NCI-H2029 (cell line): ENCODE data around the gene PLCD3.

Source experiments
- DNase-seq: peaks from one replicate; lab custom pipeline; 2025; lab: John Stamatoyannopoulos, UW

PLCD3 gene

GRCh38 chr17:45149669-45150664 lies 17.7 kb upstream of the PLCD3 start:
- DNase-seq = no peak

GRCh38 chr17:45149037-45149668 lies 16.8 kb upstream of the PLCD3 start:
- peak; percentile 51 for DNase-seq

GRCh38 chr17:45148183-45149036 lies 16.1 kb upstream of the PLCD3 start, which contains the start of gene HEXIM1:
Gene HEXIM1 (plus strand): TSS chr17:45148475. CDS start chr17:45149191, 716 bp downstream.
- peak; percentile 98 for DNase-seq

GRCh38 chr17:45147581-45148182 lies 15.4 kb upstream of the PLCD3 start:
- DNase-seq = peak; percentile 89

- peak; percentile 74 for DNase-seq
Observed at GRCh38 chr17:45146890-45147580, 14.7 kb upstream of the PLCD3 start.

- no peak for DNase-seq
Observed at GRCh38 chr17:45146592-45146889, 14.2 kb upstream of the PLCD3 start.

GRCh38 chr17:45146166-45146565 lies 13.9 kb upstream of the PLCD3 start:
- no peak for DNase-seq

GRCh38 chr17:45145035-45145389 lies 12.7 kb upstream of the PLCD3 start:
- no peak for DNase-seq

- DNase-seq = no peak
Observed at GRCh38 chr17:45144199-45145034, 12.1 kb upstream of the PLCD3 start.

- no peak for DNase-seq
Observed at GRCh38 chr17:45143767-45144198, 11.5 kb upstream of the PLCD3 start.

- DNase-seq = no peak
Observed at GRCh38 chr17:45143094-45143670, 10.9 kb upstream of the PLCD3 start.

GRCh38 chr17:45139533-45139920 lies 7.2 kb upstream of the PLCD3 start:
- DNase-seq = no peak

GRCh38 chr17:45138911-45139532 lies 6.7 kb upstream of the PLCD3 start:
- DNase-seq = no peak

- DNase-seq = no peak
Observed at GRCh38 chr17:45137561-45138305, 5.4 kb upstream of the PLCD3 start.

- no peak for DNase-seq
Observed at GRCh38 chr17:45136846-45137560, 4.7 kb upstream of the PLCD3 start.

- no peak for DNase-seq
Observed at GRCh38 chr17:45135978-45136791, 3.9 kb upstream of the PLCD3 start.
